Activated CD4-positive, alpha-beta T cell treated with anti-CD3 and anti-CD28 coated beads, Interleukin-2, amount 10 ng/mL, durations not matched to agents 7 days and 5 days (primary cell): ENCODE measurements around the gene DPH6. TPM values are rescaled to one million over a fixed set of nuclear protein-coding genes. Genes with fewer than 3 reads are reported as not detected.

ENCODE experiments used
- CTCF ChIA-PET: fragments of 350-600 bp; sonication (Branson Sonifier 250); formaldehyde crosslinking; loops from one replicate; lab custom pipeline; 2021; ENCODE audit warnings: antibody characterized with exemption; lab: Charles Lee
- POLR2A ChIA-PET: fragments of 350-600 bp; sonication (Branson Sonifier 250); formaldehyde crosslinking; loops from one replicate; lab custom pipeline; 2021; ENCODE audit warnings: antibody characterized with exemption; lab: Charles Lee
- DNase-seq: peaks from one replicate; pipeline ENCODE4 v3.0.0-alpha.2; 2020
- H3K27ac Mint-ChIP-seq: one replicate; pipeline ENCODE4 v1.8.0; 2021; ENCODE audit warnings: mild to moderate bottlenecking, moderate library complexity, mixed read lengths
- H3K27me3 Mint-ChIP-seq: one replicate; pipeline ENCODE4 v1.8.0; 2021; ENCODE audit warnings: mixed read lengths
- H3K36me3 Mint-ChIP-seq: one replicate; pipeline ENCODE4 v1.8.0; 2021; ENCODE audit warnings: low read depth, mixed read lengths
- H3K4me1 Mint-ChIP-seq: one replicate; pipeline ENCODE4 v1.8.0; 2021; ENCODE audit warnings: mixed read lengths
- H3K4me3 Mint-ChIP-seq: one replicate; pipeline ENCODE4 v1.8.0; 2021; ENCODE audit warnings: mild to moderate bottlenecking, moderate library complexity, mixed read lengths
- H3K9me3 Mint-ChIP-seq: one replicate; pipeline ENCODE4 v1.8.0; 2021; ENCODE audit warnings: mixed read lengths
- total RNA-seq, 2 experiments: library from RNA; stranded (reverse); gene quantifications; one replicate each; pipeline ENCODE4 v1.2.3, GENCODE V29; 2021

The DPH6 gene
- total RNA-seq, 2 experiments from 2014 or later, result 8.8 to 13.9 TPM

DNA sequence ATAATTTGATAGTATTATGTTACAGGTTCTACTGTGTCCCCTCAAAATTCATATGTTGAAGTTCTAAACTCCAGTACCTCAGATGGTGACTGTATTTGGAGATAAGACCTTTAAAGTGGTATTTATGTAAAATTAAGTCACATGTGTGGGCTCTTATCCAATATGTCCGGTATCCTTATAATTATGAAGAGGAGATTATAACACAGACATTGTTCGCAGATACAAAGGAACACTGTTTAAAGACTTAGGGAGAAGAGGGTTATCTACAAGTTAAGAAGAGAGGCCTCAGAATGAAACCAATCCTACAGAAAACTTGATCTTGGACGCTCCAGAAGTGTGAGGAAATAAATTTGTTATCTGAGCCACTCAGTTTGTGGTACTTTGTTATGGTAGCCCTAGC is 50.9 kb downstream of the DPH6 start:
- CTCF ChIA-PET, result no interaction called here
- H3K36me3 Mint-ChIP-seq, result no peaks in the 10 kb centered on the region
- DNase-seq, result no peak
- H3K9me3 Mint-ChIP-seq, result no peaks in the 10 kb centered on the region
- no peak overlapping the region for H3K4me3 Mint-ChIP-seq
- H3K27ac Mint-ChIP-seq, result no peak overlapping the region
- no peaks in the 10 kb centered on the region for H3K27me3 Mint-ChIP-seq
- POLR2A ChIA-PET, result no interaction called here
- H3K4me1 Mint-ChIP-seq, result peaks cover 3% of the 10 kb centered on the region

DNA sequence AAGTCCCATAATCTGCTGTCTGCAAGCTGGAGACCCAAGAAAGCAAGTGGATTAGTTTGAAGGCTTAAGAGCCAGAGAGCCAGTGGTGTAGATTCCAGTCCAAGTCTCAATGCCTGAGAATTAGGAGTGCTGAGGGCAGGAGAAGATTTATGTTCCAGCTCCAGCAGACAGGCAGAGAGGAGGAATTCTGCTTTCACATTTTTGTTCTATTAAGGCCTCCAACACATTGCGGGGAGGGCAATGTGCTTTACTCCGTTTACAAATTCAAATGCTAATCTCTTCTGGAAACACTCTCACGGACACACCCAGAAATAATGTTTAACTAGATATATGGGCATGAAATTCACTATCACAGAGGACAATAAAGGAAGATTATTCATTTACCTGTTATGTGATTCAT is 54.0 kb downstream of the DPH6 start:
- Mint-ChIP-seq H3K4me3 (no peak overlapping the region), H3K27ac (no peak overlapping the region), H3K36me3 (peaks cover 9% of the 10 kb centered on the region), H3K27me3 (no peaks in the 10 kb centered on the region), H3K4me1 (peaks cover 3% of the 10 kb centered on the region), H3K9me3 (peaks cover 9% of the 10 kb centered on the region)
- DNase-seq, result no peak
- POLR2A ChIA-PET, result no interaction called here
- CTCF ChIA-PET, result no interaction called here

GRCh38 chr15:35491173-35491572 is 54.8 kb downstream of the DPH6 start:
- Mint-ChIP-seq H3K9me3 (peaks cover 14% of the 10 kb centered on the region), H3K27ac (no peak overlapping the region), H3K36me3 (peaks cover 14% of the 10 kb centered on the region), H3K27me3 (no peaks in the 10 kb centered on the region), H3K4me3 (no peak overlapping the region), H3K4me1 (no peaks in the 10 kb centered on the region)
- CTCF ChIA-PET, result no interaction called here
- no peak for DNase-seq
- POLR2A ChIA-PET, result no interaction called here

GRCh38 chr15:35490511-35490910 is 55.5 kb downstream of the DPH6 start:
- H3K4me3 Mint-ChIP-seq, result no peak overlapping the region
- no peak for DNase-seq
- peaks cover 20% of the 10 kb centered on the region for H3K36me3 Mint-ChIP-seq
- POLR2A ChIA-PET, result no interaction called here
- H3K4me1 Mint-ChIP-seq, result no peaks in the 10 kb centered on the region
- CTCF ChIA-PET, result no interaction called here
- H3K27me3 Mint-ChIP-seq, result no peaks in the 10 kb centered on the region
- no peak overlapping the region for H3K27ac Mint-ChIP-seq
- peaks cover 18% of the 10 kb centered on the region for H3K9me3 Mint-ChIP-seq

DNA sequence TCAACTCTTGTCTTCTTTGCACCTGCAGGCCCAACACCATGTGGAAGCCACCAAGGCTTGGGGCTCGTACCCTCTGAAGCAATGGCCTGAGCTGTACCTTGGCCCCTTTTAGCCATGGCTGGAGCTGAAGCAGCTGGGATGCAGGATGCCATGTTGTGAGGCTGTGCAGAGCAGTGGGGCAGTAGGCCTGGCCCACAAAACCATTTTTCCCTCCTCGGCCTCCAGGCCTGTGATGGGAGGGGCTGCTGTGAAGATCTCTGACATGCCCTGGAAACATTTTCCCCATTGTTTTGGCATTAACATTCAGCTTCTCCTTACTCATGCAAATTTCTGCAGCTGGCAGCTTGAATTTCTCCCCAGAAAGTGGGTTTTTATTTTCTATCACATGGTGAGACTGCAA is 58.5 kb downstream of the DPH6 start:
- H3K36me3 Mint-ChIP-seq, result peaks cover 20% of the 10 kb centered on the region
- CTCF ChIA-PET, result no interaction called here
- H3K4me3 Mint-ChIP-seq, result no peak overlapping the region
- no peaks in the 10 kb centered on the region for H3K27me3 Mint-ChIP-seq
- no peak overlapping the region for H3K27ac Mint-ChIP-seq
- no peak for DNase-seq
- H3K4me1 Mint-ChIP-seq, result no peaks in the 10 kb centered on the region
- POLR2A ChIA-PET, result no interaction called here
- peaks cover 18% of the 10 kb centered on the region for H3K9me3 Mint-ChIP-seq

DNA sequence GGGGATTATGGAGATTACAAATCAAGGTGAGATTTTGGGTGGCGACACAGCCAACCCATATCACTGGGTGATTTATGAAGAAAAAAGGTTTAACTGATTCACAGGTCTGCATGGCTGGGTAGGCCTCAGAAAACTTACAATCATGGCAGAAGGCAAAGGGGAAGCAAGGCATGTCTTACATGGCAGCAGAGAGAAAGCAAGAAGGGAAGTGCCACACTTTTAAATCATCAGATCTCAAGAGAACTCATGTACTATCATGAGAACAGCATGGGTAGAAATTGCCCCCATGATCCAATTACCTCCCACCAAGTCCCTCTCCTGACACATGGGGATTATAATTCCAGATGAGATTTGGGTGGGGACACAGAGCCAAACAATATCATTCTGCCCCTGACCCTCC is 59.7 kb downstream of the DPH6 start:
- ChIA-PET CTCF (no interaction called here), POLR2A (no interaction called here)
- peaks cover 18% of the 10 kb centered on the region for H3K9me3 Mint-ChIP-seq
- no peaks in the 10 kb centered on the region for H3K4me1 Mint-ChIP-seq
- no peak overlapping the region for H3K27ac Mint-ChIP-seq
- H3K27me3 Mint-ChIP-seq, result no peaks in the 10 kb centered on the region
- peaks cover 20% of the 10 kb centered on the region for H3K36me3 Mint-ChIP-seq
- H3K4me3 Mint-ChIP-seq, result no peak overlapping the region
- no peak for DNase-seq

DNA sequence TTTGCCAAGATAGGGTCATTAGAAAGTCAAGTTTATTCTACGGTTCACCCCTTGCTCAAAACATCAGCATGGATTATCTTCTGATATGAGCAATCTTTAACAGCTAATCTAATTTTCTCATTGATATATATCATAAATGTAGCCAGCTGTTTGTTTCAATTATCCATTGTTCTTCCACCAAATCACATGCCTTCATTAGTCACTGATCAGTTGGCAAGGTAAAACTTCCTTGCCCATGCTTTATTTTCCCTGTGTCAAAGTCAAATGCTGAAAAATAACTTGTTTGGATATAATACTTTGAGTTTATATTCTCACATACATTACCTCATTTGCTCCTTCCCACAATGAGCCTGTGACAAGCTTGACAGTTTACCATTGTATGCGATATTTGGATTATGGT is 60.6 kb downstream of the DPH6 start:
- Mint-ChIP-seq H3K27ac (no peak overlapping the region), H3K27me3 (no peaks in the 10 kb centered on the region), H3K4me3 (no peak overlapping the region), H3K9me3 (peaks cover 18% of the 10 kb centered on the region), H3K4me1 (no peaks in the 10 kb centered on the region), H3K36me3 (peaks cover 20% of the 10 kb centered on the region)
- POLR2A ChIA-PET, result no interaction called here
- no peak for DNase-seq
- CTCF ChIA-PET, result no interaction called here

DNA sequence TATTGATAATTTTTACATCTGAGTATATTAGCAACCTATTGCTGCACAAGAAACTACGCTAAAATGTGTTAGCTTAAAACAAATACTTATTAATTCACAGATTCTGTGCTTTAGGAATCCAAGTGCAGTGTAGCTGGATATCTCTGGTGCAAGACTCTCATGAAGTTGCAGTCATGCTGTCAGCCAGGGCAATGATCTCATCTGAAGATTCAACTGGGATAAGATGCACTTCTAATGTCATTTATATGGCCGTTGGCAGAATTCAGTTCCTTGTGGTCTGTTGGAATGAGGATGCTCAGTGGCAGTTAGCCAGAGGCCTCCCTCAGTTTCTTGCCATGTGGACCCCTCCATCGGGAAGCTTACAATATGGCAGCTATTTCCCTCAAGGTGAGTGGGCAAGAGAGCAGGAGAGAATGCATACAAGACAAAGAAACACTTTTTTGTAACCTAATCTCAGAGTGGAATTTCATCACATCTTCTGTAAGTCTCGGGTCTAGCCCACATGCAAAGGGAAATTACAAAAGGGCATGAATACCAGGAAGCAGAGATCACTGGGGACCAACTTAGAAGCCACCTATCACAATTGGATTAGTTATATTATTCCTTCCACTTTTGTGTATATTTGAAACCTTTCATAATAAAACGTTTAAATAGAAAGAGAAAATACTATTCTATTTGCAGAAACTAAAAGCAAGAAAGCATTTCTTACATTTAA is 61.6 kb downstream of the DPH6 start:
- DNase-seq, result no peak
- H3K4me1 Mint-ChIP-seq, result no peaks in the 10 kb centered on the region
- H3K9me3 Mint-ChIP-seq, result peaks cover 18% of the 10 kb centered on the region
- H3K4me3 Mint-ChIP-seq, result no peak overlapping the region
- peaks cover 20% of the 10 kb centered on the region for H3K36me3 Mint-ChIP-seq
- ChIA-PET POLR2A (no interaction called here), CTCF (no interaction called here)
- no peak overlapping the region for H3K27ac Mint-ChIP-seq
- no peaks in the 10 kb centered on the region for H3K27me3 Mint-ChIP-seq

- POLR2A ChIA-PET, result no interaction called here
- no peak for DNase-seq
- Mint-ChIP-seq H3K9me3 (peaks cover 10% of the 10 kb centered on the region), H3K27me3 (no peaks in the 10 kb centered on the region), H3K4me1 (no peaks in the 10 kb centered on the region), H3K4me3 (no peak overlapping the region), H3K27ac (no peak overlapping the region), H3K36me3 (peaks cover 10% of the 10 kb centered on the region)
- CTCF ChIA-PET, result no interaction called here
Observed at GRCh38 chr15:35481992-35482391, 64.0 kb downstream of the DPH6 start.

GRCh38 chr15:35481064-35481463 is 64.9 kb downstream of the DPH6 start:
- no peaks in the 10 kb centered on the region for H3K27me3 Mint-ChIP-seq
- H3K4me1 Mint-ChIP-seq, result no peaks in the 10 kb centered on the region
- CTCF ChIA-PET, result no interaction called here
- no peak for DNase-seq
- POLR2A ChIA-PET, result no interaction called here
- H3K9me3 Mint-ChIP-seq, result peaks cover 4% of the 10 kb centered on the region
- peaks cover 5% of the 10 kb centered on the region for H3K36me3 Mint-ChIP-seq
- H3K4me3 Mint-ChIP-seq, result no peak overlapping the region
- no peak overlapping the region for H3K27ac Mint-ChIP-seq

DNA sequence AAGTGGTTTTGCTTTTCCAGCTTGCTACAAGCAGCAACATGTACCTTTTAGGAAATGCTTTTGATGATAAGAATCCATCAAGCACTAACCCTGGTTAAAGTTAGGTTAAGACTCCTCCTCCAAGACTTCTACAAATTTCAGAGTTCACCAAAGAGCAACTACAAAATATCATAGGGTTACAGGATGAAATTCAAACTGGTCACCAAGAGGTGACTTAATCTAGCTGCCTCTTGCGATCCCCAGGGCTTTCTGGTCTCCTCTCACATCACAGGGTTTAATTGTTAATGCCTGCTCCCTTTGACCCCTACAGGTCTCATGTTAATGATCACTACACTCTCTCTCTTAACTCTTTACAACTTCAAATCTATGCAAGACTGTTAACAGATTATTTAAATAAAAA is 66.5 kb downstream of the DPH6 start:
- Mint-ChIP-seq H3K9me3 (no peaks in the 10 kb centered on the region), H3K36me3 (no peaks in the 10 kb centered on the region), H3K27ac (no peak overlapping the region), H3K27me3 (no peaks in the 10 kb centered on the region), H3K4me3 (no peak overlapping the region), H3K4me1 (no peaks in the 10 kb centered on the region)
- POLR2A ChIA-PET, result no interaction called here
- CTCF ChIA-PET, result interaction anchor here (0.8 to 1.6 kb wide), 2 partner anchors 12 to 23 kb away, joined by 3 read pairs; no protein-coding TSS in a partner anchor
- DNase-seq, result no peak

GRCh38 chr15:35477312-35478262 is 68.4 kb downstream of the DPH6 start:
- POLR2A ChIA-PET, result no interaction called here
- no peaks in the 10 kb centered on the region for H3K36me3 Mint-ChIP-seq
- H3K4me3 Mint-ChIP-seq, result no peak overlapping the region
- CTCF ChIA-PET, result no interaction called here
- no peaks in the 10 kb centered on the region for H3K4me1 Mint-ChIP-seq
- no peak overlapping the region for H3K27ac Mint-ChIP-seq
- H3K27me3 Mint-ChIP-seq, result no peaks in the 10 kb centered on the region
- no peak for DNase-seq
- H3K9me3 Mint-ChIP-seq, result no peaks in the 10 kb centered on the region

DNA sequence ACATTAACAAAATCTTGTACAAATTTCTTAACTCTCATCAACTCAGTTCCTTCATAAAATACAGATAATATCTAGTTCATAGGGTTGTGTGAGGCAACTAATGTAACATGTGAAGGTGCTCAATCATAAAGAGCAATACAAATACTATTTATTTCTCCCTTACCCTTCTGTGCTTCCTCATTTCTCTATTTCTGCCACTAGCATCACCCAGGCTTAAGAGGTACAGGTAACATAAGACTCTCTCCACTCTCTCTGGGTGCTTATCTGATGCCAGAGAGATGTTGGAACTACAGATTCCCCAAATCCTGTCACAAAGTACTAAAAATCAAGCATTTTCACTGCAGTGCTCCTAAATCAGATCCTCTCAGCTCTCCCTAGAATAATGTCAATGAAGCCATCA is 74.9 kb downstream of the DPH6 start:
- H3K27ac Mint-ChIP-seq, result no peak overlapping the region
- no peaks in the 10 kb centered on the region for H3K4me1 Mint-ChIP-seq
- no peaks in the 10 kb centered on the region for H3K27me3 Mint-ChIP-seq
- H3K36me3 Mint-ChIP-seq, result no peaks in the 10 kb centered on the region
- no peak for DNase-seq
- no peaks in the 10 kb centered on the region for H3K9me3 Mint-ChIP-seq
- H3K4me3 Mint-ChIP-seq, result no peak overlapping the region
- ChIA-PET CTCF (no interaction called here), POLR2A (no interaction called here)
